Keratinocyte (primary cell): Measurements from ENCODE around the gene BRICD5. TPM values are rescaled to one million over a fixed set of nuclear protein-coding genes. Genes with fewer than 3 reads are reported as not detected.

Experiments
- DNase-seq: peaks from one replicate; pipeline ENCODE4 v3.0.0-alpha.2; 2011; ENCODE audit warnings: low read depth, missing footprints, low spot score
- FAIRE-seq: peaks from 2 replicates; lab custom pipeline; 2011; peaks lifted over from hg19 to GRCh38; lab: Jason Lieb, UNC
- H2AFZ ChIP-seq: 2 replicates; pipeline ENCODE4 v1.6.0; 2012; ENCODE audit warnings: low read length, control low read depth, inconsistent platforms; ENCODE audit not compliant: control insufficient read depth
- H3K27ac ChIP-seq: 2 replicates; pipeline ENCODE4 v1.5.1; 2011; ENCODE audit warnings: low read length; ENCODE audit not compliant: control insufficient read depth, insufficient read depth
- H3K27me3 ChIP-seq: 3 replicates; pipeline ENCODE4 v1.6.0; 2011; ENCODE audit warnings: low read length; ENCODE audit not compliant: control insufficient read depth, insufficient read depth; ENCODE audit errors: extremely low read depth
- H3K36me3 ChIP-seq, 2 experiments: 2 replicates in 1 of 2; 3 replicates in 1 of 2; pipeline ENCODE4 v1.5.1; 2011; ENCODE audit warnings: low read length in 2 of 2, mild to moderate bottlenecking in 1 of 2; ENCODE audit not compliant: control insufficient read depth in 2 of 2, insufficient read depth in 2 of 2; ENCODE audit errors: extremely low read depth in 1 of 2
- H3K4me1 ChIP-seq: 3 replicates; pipeline ENCODE4 v1.5.1; 2011; ENCODE audit warnings: low read length; ENCODE audit not compliant: control insufficient read depth, insufficient read depth; ENCODE audit errors: extremely low read depth
- H3K4me2 ChIP-seq: 3 replicates; pipeline ENCODE4 v1.6.0; 2011; ENCODE audit warnings: low read depth, low read length; ENCODE audit not compliant: control insufficient read depth, insufficient read depth; ENCODE audit errors: extremely low read depth
- H3K4me3 ChIP-seq, 3 experiments: fragments of 200-600 bp in 1 of 3; sonication (generic) in 1 of 3; 2 replicates in 2 of 3; 3 replicates in 1 of 3; pipeline ENCODE4 v1.5.1; 2011 to 2016; ENCODE audit warnings: low read length in 3 of 3, mild to moderate bottlenecking in 3 of 3, control low read depth in 2 of 3, inconsistent platforms in 1 of 3, low read depth in 1 of 3, mixed read lengths in 1 of 3, mixed run types in 1 of 3, moderate library complexity in 1 of 3; ENCODE audit not compliant: control insufficient read depth in 2 of 3, insufficient read depth in 2 of 3; ENCODE audit errors: extremely low read depth in 1 of 3
- H3K79me2 ChIP-seq: 2 replicates; pipeline ENCODE4 v1.6.0; 2012; ENCODE audit warnings: low read length; ENCODE audit not compliant: control insufficient read depth, insufficient read depth
- H3K9ac ChIP-seq: 3 replicates; pipeline ENCODE4 v1.6.0; 2011; ENCODE audit warnings: low read length; ENCODE audit not compliant: control insufficient read depth, insufficient read depth; ENCODE audit errors: extremely low read depth
- H3K9me1 ChIP-seq: 3 replicates; pipeline ENCODE4 v1.6.0; 2011; ENCODE audit warnings: low read length; ENCODE audit not compliant: control insufficient read depth, insufficient read depth; ENCODE audit errors: extremely low read depth
- H3K9me3 ChIP-seq: 2 replicates; pipeline ENCODE4 v1.5.1; 2012; ENCODE audit warnings: low read depth, low read length; ENCODE audit not compliant: control insufficient read depth
- H4K20me1 ChIP-seq: 3 replicates; pipeline ENCODE4 v1.6.0; 2011; ENCODE audit warnings: low read length; ENCODE audit not compliant: control insufficient read depth, insufficient read depth; ENCODE audit errors: extremely low read depth
- CTCF ChIP-seq, 3 experiments: IDR thresholded peaks in 1 of 3; conservative IDR thresholded peaks in 1 of 3; optimal IDR thresholded peaks in 1 of 3; 2 replicates in 2 of 3; 3 replicates in 1 of 3; pipeline versions ENCODE3 to v1.5.1; 2011; ENCODE audit warnings: low read length in 3 of 3, mild to moderate bottlenecking in 3 of 3, moderate library complexity in 2 of 3, control low read depth in 1 of 3, inconsistent platforms in 1 of 3; ENCODE audit not compliant: insufficient read depth in 2 of 3; ENCODE audit errors: extremely low read depth in 1 of 3
- EZH2 ChIP-seq: IDR thresholded peaks from one replicate; pipeline ENCODE4 v1.6.1; 2012; ENCODE audit warnings: inconsistent platforms, mild to moderate bottlenecking, low read length, moderate library complexity
- dilution Hi-C: fragments of 300-500 bp; cut with MboI; formaldehyde crosslinking; loops from one replicate; pipeline ENCODE4 v1.7.0; 2020; ENCODE audit warnings: low sequenced_read_pairs; ENCODE audit not compliant: extremely low pct_ligation_motif_present
- polyA plus RNA-seq, 5 experiments: library from polyadenylated mRNA; depleted of rRNA in 3 of 5; stranded (reverse) in 3 of 5; stranded (forward) in 1 of 5; unstranded in 1 of 5; fragments of >200 nt; gene quantifications; 1 replicate in 1 of 5; 2 replicates in 3 of 5; 3 replicates in 1 of 5; pipeline versions ENCODE4 v1.2.1 to v1.2.3, GENCODE V29; 2011 to 2012; ENCODE audit warnings: missing spikeins in 2 of 5, low read depth in 1 of 5, low replicate concordance in 1 of 5

BRICD5 gene
- polyA plus RNA-seq, 1 donor (not counting 4 experiments of a cell fraction or from before 2014, with no cell fraction given) = 1.8 TPM

- no peak overlapping the region for H3K9ac ChIP-seq
- TF ChIP-seq CTCF (optimal IDR thresholded peaks at IDR 0.05 in 1 of 3, IDR thresholded peaks at IDR 0.05 in 1 of 3, conservative IDR thresholded peaks at IDR 0.05 in 1 of 3; ENCODE audit: extremely low read depth in 1 of 3, insufficient read depth in 2 of 3, low read length in 3 of 3) = no peak
- TF ChIP-seq EZH2 = no peak
- no peaks in the 10 kb centered on the region for H3K27me3 ChIP-seq
- no peak overlapping the region for H2AFZ ChIP-seq
- H3K27ac ChIP-seq = no peak overlapping the region
- dilution Hi-C loops = no loop called here
- H3K4me2 ChIP-seq = no peak overlapping the region
- no peaks in the 10 kb centered on the region for H3K9me3 ChIP-seq
- H3K4me1 ChIP-seq = no peaks in the 10 kb centered on the region
- DNase-seq = no peak
- H3K36me3 ChIP-seq = peaks cover 35 to 41% of the 10 kb centered on the region in 2 experiments
- no peaks in the 10 kb centered on the region for H4K20me1 ChIP-seq
- no peaks in the 10 kb centered on the region for H3K9me1 ChIP-seq
- no peaks in the 10 kb centered on the region for H3K79me2 ChIP-seq
- no peak overlapping the region for H3K4me3 ChIP-seq
- FAIRE-seq = no peak
Observed at GRCh38 chr16:2172688-2173335, 37.9 kb downstream of the BRICD5 start.

GRCh38 chr16:2171601-2172178 lies 39.0 kb downstream of the BRICD5 start:
- Histone ChIP-seq H3K9me1 (no peaks in the 10 kb centered on the region), H3K9me3 (no peaks in the 10 kb centered on the region), H4K20me1 (no peaks in the 10 kb centered on the region), H3K36me3 (peaks cover 38% of the 10 kb centered on the region in 2 experiments), H2AFZ (no peak overlapping the region), H3K27ac (no peak overlapping the region), H3K79me2 (no peaks in the 10 kb centered on the region), H3K9ac (no peak overlapping the region), H3K4me2 (no peak overlapping the region), H3K27me3 (no peaks in the 10 kb centered on the region), H3K4me1 (no peaks in the 10 kb centered on the region), H3K4me3 (no peak overlapping the region)
- dilution Hi-C loops = no loop called here
- FAIRE-seq = no peak
- no peak for DNase-seq
- TF ChIP-seq EZH2 (no peak), CTCF (optimal IDR thresholded peaks at IDR 0.05 in 1 of 3, IDR thresholded peaks at IDR 0.05 in 1 of 3, conservative IDR thresholded peaks at IDR 0.05 in 1 of 3; ENCODE audit: extremely low read depth in 1 of 3, insufficient read depth in 2 of 3, low read length in 3 of 3) (no peak)
